Sigmoid colon (tissue), 7 donors: Measurements from ENCODE around the gene RPS6KA1. TPM values are rescaled to one million over a fixed set of nuclear protein-coding genes. Genes with fewer than 3 reads are reported as not detected.
A peak's percentile ranks its signal among the peaks of the same experiment; 100 is the strongest.

Experiments
- DNase-seq: peaks from one replicate; pipeline ENCODE4 v3.0.0-alpha.2; 2019
- H3K27ac ChIP-seq, 4 donors: fragments of 200-600 bp; sonication (generic); one replicate each; pipeline ENCODE4 v1.5.1; 2016 to 2019; ENCODE audit warnings: mild to moderate bottlenecking in 1 of 4
- H3K27me3 ChIP-seq, 3 donors: fragments of 200-600 bp; sonication (generic); one replicate each; pipeline ENCODE4 v1.5.1; 2019; ENCODE audit warnings: mild to moderate bottlenecking in 1 of 3
- H3K36me3 ChIP-seq, 4 donors: fragments of 200-600 bp; sonication (generic); one replicate each; pipeline ENCODE4 v1.5.1; 2016 to 2019
- H3K4me1 ChIP-seq, 4 donors: fragments of 200-600 bp; sonication (generic); one replicate each; pipeline ENCODE4 v1.5.1; 2017 to 2019
- H3K4me3 ChIP-seq, 4 donors: fragments of 200-600 bp; sonication (generic); one replicate each; pipeline ENCODE4 v1.5.1; 2017 to 2019; ENCODE audit warnings: mild to moderate bottlenecking in 2 of 4, moderate library complexity in 1 of 4
- H3K9me3 ChIP-seq, 4 donors: fragments of 200-600 bp in 3 of 4; sonication (generic) in 3 of 4; one replicate each; pipeline versions ENCODE4 v1.5.1 to v1.6.1; 2013 to 2019
- CTCF ChIP-seq, 4 experiments: fragments of 450-650 bp in 3 of 4; fragments of 200-600 bp in 1 of 4; IDR thresholded peaks; one replicate each; pipeline ENCODE4 v1.5.1; 2016 to 2019; ENCODE audit warnings: antibody characterized with exemption in 4 of 4, mild to moderate bottlenecking in 3 of 4, moderate library complexity in 2 of 4
- EP300 ChIP-seq, 4 donors: sonication (generic); formaldehyde crosslinking; IDR thresholded peaks; one replicate each; pipeline ENCODE4 v1.6.1; 2017; ENCODE audit warnings: antibody characterized with exemption in 4 of 4
- POLR2A ChIP-seq, 2 donors: fragments of 450-650 bp; IDR thresholded peaks; one replicate each; pipeline ENCODE4 v1.6.1; 2016; ENCODE audit warnings: antibody characterized with exemption in 2 of 2, mild to moderate bottlenecking in 2 of 2, moderate library complexity in 2 of 2
- POLR2AphosphoS5 ChIP-seq, 4 donors: sonication (generic); formaldehyde crosslinking; IDR thresholded peaks; one replicate each; pipeline ENCODE4 v1.6.1; 2017; ENCODE audit warnings: antibody characterized with exemption in 4 of 4
- WGBS, 2 donors: extraction: QIAGEN DNeasy Blood & Tissue Kit; methylation state at CpG; one replicate each; pipeline ENCODE4 v1.1.7; 2013; 5-methylcytosine and 5-hydroxymethylcytosine counted together
- intact Hi-C: fragments of 100-400 bp; cut with DNase I; formaldehyde crosslinking; loops from one replicate; pipeline ENCODE4 v1.15.1; 2023
- polyA plus RNA-seq, 3 donors: library from polyadenylated mRNA; stranded (reverse); fragments of 200-250 nt; gene quantifications; one replicate each; pipeline ENCODE4 v1.2.3, GENCODE V29; 2013
- total RNA-seq, 4 donors: library from RNA; depleted of rRNA; stranded (reverse); fragments of >200 nt; gene quantifications; one replicate each; pipeline ENCODE4 v1.1.0, GENCODE V29; 2016
- donor health status: healthy with polysubstance abuse.
- donor health status: Bipolar disorder and iron deficiency.
- donor health status: healthy.

Gene RPS6KA1
- total and polyA plus RNA-seq, 7 donors: 2.5 to 116 (median 11.5) TPM

- H3K4me3 ChIP-seq: peak overlapping the region in 2 of 4 donors; percentile 8 to 26
- H3K36me3 ChIP-seq: no peaks in the 10 kb centered on the region
- 62 to 87% methylated on average over 9 of the region's 9 CpGs for WGBS, 2 donors
- H3K4me1 ChIP-seq: no peaks in the 10 kb centered on the region
- H3K27ac ChIP-seq: peak overlapping the region; percentile 47 to 68 (median 56)
- no peaks in the 10 kb centered on the region for H3K9me3 ChIP-seq
- no peaks in the 10 kb centered on the region for H3K27me3 ChIP-seq
- no peak for DNase-seq
- TF ChIP-seq EP300 (IDR thresholded peaks at IDR 0.05) (no peak), CTCF (IDR thresholded peaks at IDR 0.05) (no peak), POLR2AphosphoS5 (IDR thresholded peaks at IDR 0.05) (no peak), POLR2A (IDR thresholded peaks at IDR 0.05) (no peak)
- intact Hi-C loops: no loop called here
Measured at GRCh38 chr1:26542771-26543451, 13.3 kb downstream of the RPS6KA1 start.

- WGBS, 2 donors: 65 to 83% methylated on average over 5 of the region's 5 CpGs
- Histone ChIP-seq H3K9me3 (no peaks in the 10 kb centered on the region), H3K4me1 (no peaks in the 10 kb centered on the region), H3K36me3 (no peaks in the 10 kb centered on the region), H3K27ac (peak overlapping the region; percentile 47 to 68 (median 56)), H3K4me3 (peak overlapping the region in 2 of 4 donors; percentile 8 to 26), H3K27me3 (no peaks in the 10 kb centered on the region)
- intact Hi-C loops: no loop called here
- DNase-seq: no peak
- TF ChIP-seq CTCF (IDR thresholded peaks at IDR 0.05) (no peak), EP300 (IDR thresholded peaks at IDR 0.05) (no peak), POLR2A (IDR thresholded peaks at IDR 0.05) (no peak)
Measured at GRCh38 chr1:26543462-26543861, 13.9 kb downstream of the RPS6KA1 start.

- 77 to 88% methylated on average over 5 of the region's 5 CpGs for WGBS, 2 donors
- no peaks in the 10 kb centered on the region for H3K36me3 ChIP-seq
- peak overlapping the region in 1 of 4 donors; percentile 8 for H3K4me3 ChIP-seq
- no peak for DNase-seq
- no peaks in the 10 kb centered on the region for H3K27me3 ChIP-seq
- H3K4me1 ChIP-seq: no peaks in the 10 kb centered on the region
- intact Hi-C loops: no loop called here
- peak overlapping the region in 2 of 4 donors; percentile 23 to 68 for H3K27ac ChIP-seq
- H3K9me3 ChIP-seq: no peaks in the 10 kb centered on the region
- TF ChIP-seq CTCF (IDR thresholded peaks at IDR 0.05): no peak
- TF ChIP-seq POLR2AphosphoS5 (IDR thresholded peaks at IDR 0.05): no peak
- TF ChIP-seq POLR2A (IDR thresholded peaks at IDR 0.05): no peak
- TF ChIP-seq EP300 (IDR thresholded peaks at IDR 0.05): no peak
Measured at GRCh38 chr1:26544126-26544525, 14.6 kb downstream of the RPS6KA1 start.

- Histone ChIP-seq H3K4me3 (peak overlapping the region in 3 of 4 donors; percentile 17 to 39 (median 32)), H3K4me1 (no peaks in the 10 kb centered on the region), H3K27ac (peak overlapping the region in 1 of 4 donors; percentile 31), H3K27me3 (no peaks in the 10 kb centered on the region), H3K36me3 (no peaks in the 10 kb centered on the region), H3K9me3 (no peaks in the 10 kb centered on the region)
- WGBS, 2 donors: 48 to 84% methylated on average over 4 of the region's 4 CpGs
- no peak for DNase-seq
- intact Hi-C loops: no loop called here
- no peak for TF ChIP-seq POLR2AphosphoS5 (IDR thresholded peaks at IDR 0.05)
- no peak for TF ChIP-seq EP300 (IDR thresholded peaks at IDR 0.05)
- no peak for TF ChIP-seq CTCF (IDR thresholded peaks at IDR 0.05)
- TF ChIP-seq POLR2A (IDR thresholded peaks at IDR 0.05): no peak
Measured at GRCh38 chr1:26545969-26546323, 16.4 kb downstream of the RPS6KA1 start.

GRCh38 chr1:26546375-26546774 is 16.8 kb downstream of the RPS6KA1 start:
- DNase-seq: no peak
- H3K27ac ChIP-seq: no peak overlapping the region
- TF ChIP-seq CTCF (IDR thresholded peaks at IDR 0.05): no peak
- TF ChIP-seq EP300 (IDR thresholded peaks at IDR 0.05): no peak
- no peak for TF ChIP-seq POLR2AphosphoS5 (IDR thresholded peaks at IDR 0.05)
- no peak for TF ChIP-seq POLR2A (IDR thresholded peaks at IDR 0.05)
- H3K4me1 ChIP-seq: no peaks in the 10 kb centered on the region
- no peaks in the 10 kb centered on the region for H3K36me3 ChIP-seq
- H3K9me3 ChIP-seq: no peaks in the 10 kb centered on the region
- H3K4me3 ChIP-seq: peak overlapping the region in 2 of 4 donors; percentile 32 to 39
- H3K27me3 ChIP-seq: no peaks in the 10 kb centered on the region
- 70 to 80% methylated on average over 8 of the region's 8 CpGs for WGBS, 2 donors
- intact Hi-C loops: no loop called here
